Adipose tissue (tissue), 3 donors: ENCODE data around the gene KNSTRN. TPM values are rescaled to one million over a fixed set of nuclear protein-coding genes. Genes with fewer than 3 reads are reported as not detected.

ENCODE experiments used
- H3K27ac ChIP-seq: one replicate; pipeline ENCODE4 v1.5.1; 2013; ENCODE audit warnings: low read depth, low read length
- WGBS, 3 donors: extraction: QIAGEN DNeasy Blood & Tissue Kit; methylation state at CpG; one replicate each; pipeline ENCODE4 v1.1.7; 2013; 5-methylcytosine and 5-hydroxymethylcytosine counted together
- polyA plus RNA-seq, 3 donors: library from polyadenylated mRNA; stranded (reverse); fragments of 200-250 nt; gene quantifications; one replicate each; pipeline ENCODE4 v1.2.3, GENCODE V29; 2013
- donor health status: healthy with polysubstance abuse.
- donor health status: Bipolar disorder and iron deficiency.
- donor health status: healthy.

KNSTRN gene
- 1 to 10 TPM; 3.2 to 6.6 (median 6.6) TPM for polyA plus RNA-seq

GRCh38 chr15:40382580-40383456 lies at the start of gene KNSTRN:
KNSTRN (plus strand) TSS chr15:40382721; CDS start chr15:40382836, 115 bp downstream.
- WGBS, 3 donors = 4 to 6% (median 5%) methylated on average over 53 to 57 of the region's 57 CpGs
- H3K27ac ChIP-seq = no peak within 1 kb of the TSS

GRCh38 chr15:40333922-40334492 lies 48.5 kb upstream of the KNSTRN start:
- H3K27ac ChIP-seq = peak overlapping the region; percentile 36
- WGBS, 3 donors = 12 to 59% (median 19%) methylated on average over 12 of the region's 12 CpGs

- no peak overlapping the region for H3K27ac ChIP-seq
- WGBS, 3 donors = 63 to 88% (median 70%) methylated on average over 3 of the region's 3 CpGs
These were observed 48.0 kb upstream of the KNSTRN start for GRCh38 chr15:40334541-40334940.

GRCh38 chr15:40334941-40335795 lies 47.4 kb upstream of the KNSTRN start:
- WGBS, 3 donors = 72 to 81% (median 77%) methylated on average over 22 to 26 of the region's 26 CpGs
- no peak overlapping the region for H3K27ac ChIP-seq

GRCh38 chr15:40335938-40336743 lies 46.4 kb upstream of the KNSTRN start:
- no peak overlapping the region for H3K27ac ChIP-seq
- 72 to 83% (median 79%) methylated on average over 13 of the region's 13 CpGs for WGBS, 3 donors

- 51 to 52% (median 52%) methylated on average over 5 of the region's 5 CpGs for WGBS, 3 donors
- H3K27ac ChIP-seq = no peak overlapping the region
These were observed 45.8 kb upstream of the KNSTRN start for GRCh38 chr15:40336744-40337122.

- 50 to 65% (median 58%) methylated on average over 18 to 19 of the region's 19 CpGs for WGBS, 3 donors
- no peak overlapping the region for H3K27ac ChIP-seq
These were observed 44.9 kb upstream of the KNSTRN start for GRCh38 chr15:40337597-40337996.

GRCh38 chr15:40338041-40338657 lies 44.4 kb upstream of the KNSTRN start:
- no peak overlapping the region for H3K27ac ChIP-seq
- 28 to 43% (median 42%) methylated on average over 11 of the region's 11 CpGs for WGBS, 3 donors

GRCh38 chr15:40338921-40339620 lies 43.5 kb upstream of the KNSTRN start:
- 78 to 82% (median 81%) methylated on average over 11 of the region's 11 CpGs for WGBS, 3 donors
- no peak overlapping the region for H3K27ac ChIP-seq

- 82 to 91% (median 90%) methylated on average over 7 of the region's 7 CpGs for WGBS, 3 donors
- no peak overlapping the region for H3K27ac ChIP-seq
These were observed 42.9 kb upstream of the KNSTRN start for GRCh38 chr15:40339621-40339945.

- H3K27ac ChIP-seq = peak overlapping the region; percentile 10
- 44 to 55% (median 48%) methylated on average over 13 to 14 of the region's 14 CpGs for WGBS, 3 donors
These were observed 42.3 kb upstream of the KNSTRN start for GRCh38 chr15:40340038-40340739.

- 16 to 32% (median 17%) methylated on average over 15 to 17 of the region's 17 CpGs for WGBS, 3 donors
- peak within 1 kb of the TSS; percentile 10 for H3K27ac ChIP-seq
These were observed 41.7 kb upstream of the KNSTRN start, which contains the start of gene CCDC9B for GRCh38 chr15:40340740-40341400. CCDC9B (minus strand) TSS chr15:40340939; CDS start chr15:40340819, 120 bp downstream.

- no peak overlapping the region for H3K27ac ChIP-seq
- 70 to 81% (median 74%) methylated on average over 7 of the region's 7 CpGs for WGBS, 3 donors
These were observed 39.9 kb upstream of the KNSTRN start for GRCh38 chr15:40342416-40343320.

GRCh38 chr15:40343512-40343911 lies 39.0 kb upstream of the KNSTRN start:
- WGBS, 3 donors = 71 to 85% (median 74%) methylated on average over 10 of the region's 10 CpGs
- no peak overlapping the region for H3K27ac ChIP-seq

GRCh38 chr15:40344217-40344616 lies 38.3 kb upstream of the KNSTRN start:
- no peak overlapping the region for H3K27ac ChIP-seq
- WGBS, 3 donors = 35 to 52% (median 50%) methylated on average over 6 of the region's 6 CpGs
